Sigmoid colon (tissue), 4 donors: ENCODE results near the gene PRKG1.

Experiments used
- CTCF ChIP-seq, 4 experiments: fragments of 450-650 bp in 3 of 4; fragments of 200-600 bp in 1 of 4; IDR thresholded peaks; one replicate each; pipeline ENCODE4 v1.5.1; 2016 to 2019; ENCODE audit warnings: antibody characterized with exemption in 4 of 4, mild to moderate bottlenecking in 3 of 4, moderate library complexity in 2 of 4
- EP300 ChIP-seq, 4 donors: sonication (generic); formaldehyde crosslinking; IDR thresholded peaks; one replicate each; pipeline ENCODE4 v1.6.1; 2017; ENCODE audit warnings: antibody characterized with exemption in 4 of 4
- POLR2AphosphoS5 ChIP-seq, 4 donors: sonication (generic); formaldehyde crosslinking; IDR thresholded peaks; one replicate each; pipeline ENCODE4 v1.6.1; 2017; ENCODE audit warnings: antibody characterized with exemption in 4 of 4

GRCh38 chr10:51635436-51635835, 561.1 kb downstream of the PRKG1 start:
- no peak for TF ChIP-seq CTCF (IDR thresholded peaks at IDR 0.05)
- TF ChIP-seq EP300 (IDR thresholded peaks at IDR 0.05) = no peak
- TF ChIP-seq POLR2AphosphoS5 (IDR thresholded peaks at IDR 0.05) = no peak
